Urinary bladder (tissue), 4 donors: ENCODE results near the gene CNTN2. TPM values are rescaled to one million over a fixed set of nuclear protein-coding genes. Genes with fewer than 3 reads are reported as not detected.

Experiments
- DNase-seq: peaks from one replicate; pipeline ENCODE4 v3.0.0-alpha.2; 2015; ENCODE audit errors: extremely low spot score
- H3K27ac ChIP-seq: one replicate; pipeline ENCODE4 v1.5.1; 2013; ENCODE audit warnings: low read depth, mild to moderate bottlenecking, moderate library complexity
- H3K36me3 ChIP-seq: one replicate; pipeline ENCODE4 v1.6.1; 2013; ENCODE audit warnings: mild to moderate bottlenecking, moderate library complexity; ENCODE audit not compliant: insufficient read depth
- H3K4me1 ChIP-seq: one replicate; pipeline ENCODE4 v1.6.1; 2013; ENCODE audit warnings: mild to moderate bottlenecking, moderate library complexity; ENCODE audit not compliant: insufficient read depth
- H3K4me3 ChIP-seq: one replicate; pipeline ENCODE4 v1.5.1; 2013; ENCODE audit warnings: low read depth, low read length
- WGBS: extraction: QIAGEN DNeasy Blood & Tissue Kit; methylation state at CpG from one replicate; pipeline ENCODE4 v1.1.7; 2013; 5-methylcytosine and 5-hydroxymethylcytosine counted together
- polyA plus RNA-seq: library from polyadenylated mRNA; stranded (reverse); fragments of 200-250 nt; gene quantifications from one replicate; pipeline ENCODE4 v1.2.3, GENCODE V29; 2013
- total RNA-seq: library from RNA; depleted of rRNA; stranded (reverse); fragments of >200 nt; gene quantifications from one replicate; pipeline ENCODE4 v1.2.3, GENCODE V29; 2014
- donor health status: healthy with polysubstance abuse.
- donor health status: healthy.

The CNTN2 gene
- total and polyA plus RNA-seq, 2 donors: 0.67 to 2.1 TPM

- Histone ChIP-seq H3K4me1 (no peaks in the 10 kb centered on the region), H3K36me3 (no peaks in the 10 kb centered on the region), H3K27ac (no peak overlapping the region), H3K4me3 (no peak overlapping the region)
- no peak for DNase-seq
Measured at GRCh38 chr1:205111354-205111753, 68.3 kb downstream of the CNTN2 start.

GRCh38 chr1:205118752-205119151 lies 75.7 kb downstream of the CNTN2 start:
- 89% methylated on average over 2 of the region's 2 CpGs for WGBS
- no peak overlapping the region for H3K27ac ChIP-seq

GRCh38 chr1:205121660-205122488 lies 78.9 kb downstream of the CNTN2 start, which contains the start of gene RBBP5:
Gene RBBP5 (minus strand): TSS chr1:205121978. CDS start chr1:205121873, 105 bp downstream.
- Histone ChIP-seq H3K4me3 (peak within 1 kb of the TSS; percentile 95), H3K27ac (peak within 1 kb of the TSS; percentile 77), H3K4me1 (no peaks in the 10 kb centered on the region), H3K36me3 (no peaks in the 10 kb centered on the region)
- DNase-seq: peak; percentile 95
- under 1% methylated on average over 46 of the region's 46 CpGs for WGBS

More at GRCh38 chr1:205118752-205119151, 75.7 kb downstream of the CNTN2 start:
- Histone ChIP-seq H3K36me3 (no peaks in the 10 kb centered on the region), H3K4me1 (no peaks in the 10 kb centered on the region), H3K4me3 (no peak overlapping the region)
- DNase-seq: no peak

GRCh38 chr1:205122489-205122882 lies 79.5 kb downstream of the CNTN2 start:
- Histone ChIP-seq H3K4me1 (no peaks in the 10 kb centered on the region), H3K36me3 (no peaks in the 10 kb centered on the region), H3K4me3 (peak overlapping the region; percentile 43), H3K27ac (peak overlapping the region; percentile 77)
- DNase-seq: no peak
- WGBS: 20% methylated on average over 9 of the region's 9 CpGs

GRCh38 chr1:205124726-205125125 lies 81.7 kb downstream of the CNTN2 start:
- H3K36me3 ChIP-seq: no peaks in the 10 kb centered on the region
- no peaks in the 10 kb centered on the region for H3K4me1 ChIP-seq
- WGBS: 82% methylated on average over 7 of the region's 7 CpGs
- H3K4me3 ChIP-seq: no peak overlapping the region
- H3K27ac ChIP-seq: no peak overlapping the region
- no peak for DNase-seq

- WGBS: 85% methylated on average over 3 of the region's 3 CpGs
- no peak for DNase-seq
- H3K4me3 ChIP-seq: no peak overlapping the region
- H3K27ac ChIP-seq: no peak overlapping the region
- no peaks in the 10 kb centered on the region for H3K4me1 ChIP-seq
- no peaks in the 10 kb centered on the region for H3K36me3 ChIP-seq
Measured at GRCh38 chr1:205127646-205128045, 84.6 kb downstream of the CNTN2 start.

Other genes with a start within 250 kb of the CNTN2 start
- gene NFASC, start 172.3 kb upstream of the CNTN2 start, total RNA-seq: 21.8 TPM
- gene NFASC, start 172.3 kb upstream of the CNTN2 start, polyA plus RNA-seq: 9.5 TPM
- gene TMEM81, start 41.2 kb downstream of the CNTN2 start, total RNA-seq: 0.74 TPM
- gene TMEM81, start 41.2 kb downstream of the CNTN2 start, polyA plus RNA-seq: 1.5 TPM
- 17.6 TPM for gene RBBP5, start 78.8 kb downstream of the CNTN2 start, total RNA-seq
- 7.9 TPM for gene RBBP5, start 78.8 kb downstream of the CNTN2 start, polyA plus RNA-seq
- 15.5 TPM for gene DSTYK, start 168.5 kb downstream of the CNTN2 start, total RNA-seq
- 8.6 TPM for gene DSTYK, start 168.5 kb downstream of the CNTN2 start, polyA plus RNA-seq
- gene TMCC2, start 184.7 kb downstream of the CNTN2 start, total RNA-seq: 4.4 TPM
- 2.7 TPM for gene TMCC2, start 184.7 kb downstream of the CNTN2 start, polyA plus RNA-seq